ENCODE results near the gene FIGLA. TPM values are rescaled to one million over a fixed set of nuclear protein-coding genes. Genes with fewer than 3 reads are reported as not detected.
"Not testable (repeated sequence)": the region's sequence is repeated elsewhere in the genome, so short reads cannot be mapped to it uniquely, and the experiment has no call there.

Gene FIGLA
- total and polyA plus RNA-seq, 2 experiments from 2014 or later, result not detected

GRCh38 chr2:70799706-70800105 is 9.3 kb upstream of the FIGLA start:
- Histone ChIP-seq H3K36me3 (ENCODE audit: low read depth) (no peaks in the 10 kb centered on the region), H3K4me2 (ENCODE audit: unreplicated experiment) (no peak overlapping the region), H3K27me3 (replicated peaks; ENCODE audit: insufficient read depth) (peaks cover 3% of the 10 kb centered on the region), H3K9me3 (ENCODE audit: low read depth) (no peaks in the 10 kb centered on the region), H3K9ac (no peak overlapping the region), H4K20me1 (ENCODE audit: insufficient read depth) (no peaks in the 10 kb centered on the region), H2AFZ (no peak overlapping the region), H3K27ac (no peak overlapping the region), H3K9me2 (ENCODE audit: insufficient read depth) (no peaks in the 10 kb centered on the region), H3K4me1 (ENCODE audit: insufficient read depth) (no peaks in the 10 kb centered on the region), H3F3A (ENCODE audit: insufficient read depth) (no peaks in the 10 kb centered on the region), H3K4me3 (no peak overlapping the region), H3K79me2 (ENCODE audit: insufficient read depth) (no peaks in the 10 kb centered on the region)
- in situ Hi-C loops (cut with MboI), result loop anchor here (25.0 kb wide), 1 partner anchor 487 kb away; the partner anchor contains the start of gene FAM136A
- 37 to 42% methylated on average over 2 of the region's 2 CpGs for WGBS, 2 experiments (ENCODE audit: low coverage in 1 of 2, low lambda C conversion rate in 2 of 2, missing lambda C conversion rate in 2 of 2)
- DNase-seq, result no peak
- TF ChIP-seq EZH2phosphoT487 (IDR thresholded peaks at IDR 0.05; ENCODE audit: insufficient read depth, low read depth) (no peak), EZH2 (IDR thresholded peaks at IDR 0.05; ENCODE audit: insufficient read depth, poor library complexity, severe bottlenecking) (no peak)

- not testable (repeated sequence) for H3K4me2 ChIP-seq (ENCODE audit: unreplicated experiment); DNase-seq; H3K4me3 ChIP-seq; H2AFZ ChIP-seq; H3K9ac ChIP-seq; H3K27ac ChIP-seq; H3K4me1 ChIP-seq (ENCODE audit: insufficient read depth); H3K9me3 ChIP-seq (ENCODE audit: low read depth); H3K79me2 ChIP-seq (ENCODE audit: insufficient read depth); H4K20me1 ChIP-seq (ENCODE audit: insufficient read depth); H3K27me3 ChIP-seq (replicated peaks; ENCODE audit: insufficient read depth); H3K9me2 ChIP-seq (ENCODE audit: insufficient read depth); H3F3A ChIP-seq (ENCODE audit: insufficient read depth); H3K36me3 ChIP-seq (ENCODE audit: low read depth)
- WGBS, 2 experiments (ENCODE audit: low coverage in 1 of 2, low lambda C conversion rate in 2 of 2, missing lambda C conversion rate in 2 of 2), result 32 to 38% methylated on average over 3 of the region's 3 CpGs
- in situ Hi-C loops (cut with MboI), result loop anchor here (25.0 kb wide), 1 partner anchor 486 kb away; the partner anchor contains the start of gene FAM136A
Observed at GRCh38 chr2:70797996-70798395, 7.6 kb upstream of the FIGLA start.

GRCh38 chr2:70797506-70797905 is 7.1 kb upstream of the FIGLA start:
- WGBS, 2 experiments (ENCODE audit: low coverage in 1 of 2, low lambda C conversion rate in 2 of 2, missing lambda C conversion rate in 2 of 2), result 35 to 42% methylated on average over 2 of the region's 2 CpGs
- H3K4me1 ChIP-seq (ENCODE audit: insufficient read depth), result no peaks in the 10 kb centered on the region
- H3K9me2 ChIP-seq (ENCODE audit: insufficient read depth), result no peaks in the 10 kb centered on the region
- no peak overlapping the region for H2AFZ ChIP-seq
- H3K4me3 ChIP-seq, result no peak overlapping the region
- peaks cover 12% of the 10 kb centered on the region for H3K27me3 ChIP-seq (replicated peaks; ENCODE audit: insufficient read depth)
- no peaks in the 10 kb centered on the region for H4K20me1 ChIP-seq (ENCODE audit: insufficient read depth)
- H3K4me2 ChIP-seq (ENCODE audit: unreplicated experiment), result no peak overlapping the region
- H3K36me3 ChIP-seq (ENCODE audit: low read depth), result no peaks in the 10 kb centered on the region
- no peaks in the 10 kb centered on the region for H3K79me2 ChIP-seq (ENCODE audit: insufficient read depth)
- TF ChIP-seq EZH2 (IDR thresholded peaks at IDR 0.05; ENCODE audit: insufficient read depth, poor library complexity, severe bottlenecking), result no peak
- TF ChIP-seq EZH2phosphoT487 (IDR thresholded peaks at IDR 0.05; ENCODE audit: insufficient read depth, low read depth), result no peak
- H3K9me3 ChIP-seq (ENCODE audit: low read depth), result no peaks in the 10 kb centered on the region
- H3K27ac ChIP-seq, result no peak overlapping the region
- in situ Hi-C loops (cut with MboI), result loop anchor here (25.0 kb wide), 1 partner anchor 485 kb away; the partner anchor contains the start of gene FAM136A
- H3F3A ChIP-seq (ENCODE audit: insufficient read depth), result no peaks in the 10 kb centered on the region
- no peak overlapping the region for H3K9ac ChIP-seq
- no peak for DNase-seq

- H3K4me2 ChIP-seq (ENCODE audit: unreplicated experiment), result no peak overlapping the region
- in situ Hi-C loops (cut with MboI), result loop anchor here (25.0 kb wide), 1 partner anchor 484 kb away; the partner anchor contains the start of gene FAM136A
- 24 to 25% methylated on average over 1 of the region's 1 CpG for WGBS, 2 experiments (ENCODE audit: low coverage in 1 of 2, low lambda C conversion rate in 2 of 2, missing lambda C conversion rate in 2 of 2)
Observed at GRCh38 chr2:70796262-70796661, 5.8 kb upstream of the FIGLA start.

More at GRCh38 chr2:70796262-70796661, 5.8 kb upstream of the FIGLA start:
- no peak for TF ChIP-seq EZH2 (IDR thresholded peaks at IDR 0.05; ENCODE audit: insufficient read depth, poor library complexity, severe bottlenecking)
- no peak for TF ChIP-seq EZH2phosphoT487 (IDR thresholded peaks at IDR 0.05; ENCODE audit: insufficient read depth, low read depth)
- Histone ChIP-seq H3K27ac (no peak overlapping the region), H3K27me3 (replicated peaks; ENCODE audit: insufficient read depth) (peaks cover 24% of the 10 kb centered on the region), H3K36me3 (ENCODE audit: low read depth) (no peaks in the 10 kb centered on the region), H4K20me1 (ENCODE audit: insufficient read depth) (no peaks in the 10 kb centered on the region), H3K9me3 (ENCODE audit: low read depth) (no peaks in the 10 kb centered on the region), H3K9me2 (ENCODE audit: insufficient read depth) (no peaks in the 10 kb centered on the region), H2AFZ (no peak overlapping the region), H3K9ac (no peak overlapping the region), H3K4me3 (no peak overlapping the region), H3K4me1 (ENCODE audit: insufficient read depth) (no peaks in the 10 kb centered on the region), H3K79me2 (ENCODE audit: insufficient read depth) (no peaks in the 10 kb centered on the region), H3F3A (ENCODE audit: insufficient read depth) (no peaks in the 10 kb centered on the region)
- no peak for DNase-seq
